Measurements from ENCODE around the gene KRT77.
A peak's percentile ranks its signal among the peaks of the same experiment; 100 is the strongest.
"Not testable (repeated sequence)": the region's sequence is repeated elsewhere in the genome, so short reads cannot be mapped to it uniquely, and the experiment has no call there.

KRT77 gene

DNA sequence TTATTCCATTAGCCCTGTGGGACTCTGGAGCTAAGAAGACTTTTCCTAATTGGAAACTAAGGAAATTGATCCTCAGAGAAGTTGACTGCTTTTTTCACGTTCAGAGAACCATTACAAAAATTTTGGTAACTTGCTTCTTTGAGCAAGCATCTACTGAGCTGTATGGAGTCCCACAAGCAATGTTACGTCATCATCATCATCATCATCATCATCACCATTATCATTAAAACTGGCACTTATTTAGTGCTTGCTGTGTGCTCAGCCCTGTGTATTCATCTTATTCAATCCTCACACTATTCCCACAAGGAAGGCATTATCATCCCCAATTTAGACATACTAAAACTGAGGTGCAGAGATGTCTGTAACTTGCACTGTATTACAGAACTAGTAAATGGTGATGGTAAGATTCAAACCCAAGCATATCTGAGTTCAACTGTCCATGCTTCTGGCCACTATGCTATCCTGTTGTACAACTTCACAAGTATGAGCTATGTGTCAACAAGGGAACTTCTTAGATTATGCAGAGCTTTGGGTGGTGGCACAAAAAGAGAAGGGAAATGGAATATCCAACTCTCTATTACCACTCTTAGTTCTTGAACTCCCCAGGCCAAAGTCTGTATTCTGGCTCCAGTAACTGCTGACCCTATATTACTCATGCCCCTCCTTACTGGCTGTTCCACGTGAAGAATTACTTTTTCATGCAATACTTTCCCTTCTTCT is 29.5 kb downstream of the KRT77 start:
- no peak for DNase-seq

DNA sequence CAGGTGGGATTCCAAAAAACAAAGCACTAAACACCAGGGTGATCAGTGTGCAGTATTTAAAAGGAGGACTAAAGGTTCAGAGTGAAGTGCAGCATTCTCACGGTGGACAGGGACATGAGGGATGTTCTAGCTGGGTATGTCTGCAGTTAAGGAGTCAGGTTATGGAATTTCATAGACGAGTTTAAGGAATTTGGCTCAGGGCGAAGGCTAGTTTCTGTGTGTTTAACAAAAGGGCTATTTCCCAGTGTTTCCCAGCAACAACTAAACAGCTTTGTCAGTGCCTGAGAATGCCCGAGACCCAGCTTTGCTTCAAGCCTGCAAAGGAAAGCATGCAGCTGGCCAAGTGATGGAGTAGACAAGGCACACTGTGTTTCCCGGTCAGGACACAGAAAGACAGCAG is 30.1 kb downstream of the KRT77 start:
- DNase-seq: no peak

DNA sequence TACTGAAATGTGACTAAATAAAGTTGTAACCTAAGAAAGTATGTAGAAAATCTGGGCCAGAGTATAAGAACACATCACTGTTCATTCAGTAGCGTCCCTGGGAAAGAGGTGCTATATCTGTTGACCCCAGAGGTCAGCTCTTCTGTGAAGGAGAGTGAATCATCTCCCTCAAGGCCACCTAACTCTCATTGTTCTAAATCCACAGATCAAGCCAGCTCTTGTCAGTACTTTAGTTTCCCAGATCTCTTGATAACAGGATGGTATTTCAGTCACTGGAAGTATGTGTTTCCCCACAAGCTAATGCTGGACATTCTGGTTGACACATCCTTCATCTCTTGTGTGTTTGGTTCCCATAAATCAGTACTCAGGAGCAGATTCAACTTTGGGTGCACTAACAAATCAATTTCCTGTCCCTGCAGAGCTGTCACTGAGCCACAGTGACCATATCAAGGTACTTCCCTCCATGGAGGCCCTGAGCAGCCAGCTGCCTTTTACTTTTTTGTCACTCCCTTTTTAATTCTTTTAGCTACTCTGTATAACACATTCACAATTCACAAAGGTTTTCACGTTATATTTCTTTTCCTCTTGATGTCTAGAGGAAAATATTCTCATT is 30.9 kb downstream of the KRT77 start:
- no peak for DNase-seq

DNA sequence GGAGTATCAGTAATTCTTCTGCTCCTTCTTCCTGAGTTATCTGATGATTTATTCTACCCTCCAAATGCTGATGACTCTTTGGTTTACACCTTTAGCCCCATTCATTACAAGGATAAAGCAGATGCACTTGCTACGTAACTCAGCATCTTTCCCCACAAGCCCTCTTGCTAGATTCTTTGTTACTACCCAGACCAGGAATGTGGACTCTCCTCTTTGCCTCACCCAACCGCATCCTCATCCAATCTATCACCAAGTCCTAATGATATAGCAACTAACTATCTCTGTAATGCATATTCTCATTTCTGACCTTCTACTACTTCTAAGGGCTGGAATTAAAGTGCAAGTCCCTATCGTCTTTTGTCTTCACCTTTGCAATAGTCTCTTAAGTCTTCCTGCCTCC is 32.4 kb downstream of the KRT77 start:
- DNase-seq: no peak

- DNase-seq: no peak
Measured at GRCh38 chr12:52670506-52670905, 32.8 kb downstream of the KRT77 start.

GRCh38 chr12:52669941-52670340 is 33.4 kb downstream of the KRT77 start:
- not testable (repeated sequence) for DNase-seq

- no peak for DNase-seq
Measured at GRCh38 chr12:52669426-52669825, 33.9 kb downstream of the KRT77 start.

DNA sequence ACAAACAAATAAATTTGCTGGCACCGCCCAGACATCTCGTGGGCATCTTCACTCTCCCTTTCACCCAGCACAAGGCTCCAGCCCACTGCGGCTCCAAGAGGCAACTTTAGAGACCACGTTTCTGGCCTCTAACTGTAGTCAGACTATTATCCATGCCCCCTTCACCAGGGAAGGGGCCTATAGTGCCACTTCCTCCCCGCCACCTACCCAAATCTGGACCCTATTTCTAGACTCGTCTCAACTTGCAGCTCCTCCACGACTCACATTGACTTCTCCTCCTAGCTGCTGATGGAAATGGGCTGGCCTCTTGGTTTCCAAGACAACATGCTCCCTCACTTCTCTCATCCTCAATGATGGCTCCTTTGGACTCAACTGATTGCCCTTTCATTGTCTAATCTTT is 35.4 kb downstream of the KRT77 start:
- no peak for DNase-seq

DNA sequence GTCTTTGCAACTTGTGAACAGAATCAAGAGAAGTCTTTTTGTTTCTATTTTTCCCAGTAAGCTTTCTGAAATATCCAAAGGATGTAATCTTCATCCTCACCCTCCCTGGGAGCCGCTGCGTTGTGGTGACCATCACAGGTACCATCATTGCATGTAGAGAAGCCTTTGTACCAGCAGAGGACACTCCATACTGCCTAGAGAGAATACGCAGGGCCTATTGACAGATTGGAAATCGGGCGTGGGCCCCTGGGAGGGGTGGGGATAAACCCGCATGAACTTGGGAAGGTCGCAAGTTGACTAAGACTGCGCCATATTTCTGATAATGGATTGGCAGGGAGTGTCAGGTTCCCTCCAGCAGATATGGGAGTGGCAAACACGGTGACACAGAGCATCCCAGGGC is 35.8 kb downstream of the KRT77 start:
- no peak for DNase-seq

- DNase-seq: no peak
Measured at GRCh38 chr12:52666471-52666870, 36.9 kb downstream of the KRT77 start.

- DNase-seq: no peak
Measured at GRCh38 chr12:52663420-52663819, 39.9 kb downstream of the KRT77 start.

DNA sequence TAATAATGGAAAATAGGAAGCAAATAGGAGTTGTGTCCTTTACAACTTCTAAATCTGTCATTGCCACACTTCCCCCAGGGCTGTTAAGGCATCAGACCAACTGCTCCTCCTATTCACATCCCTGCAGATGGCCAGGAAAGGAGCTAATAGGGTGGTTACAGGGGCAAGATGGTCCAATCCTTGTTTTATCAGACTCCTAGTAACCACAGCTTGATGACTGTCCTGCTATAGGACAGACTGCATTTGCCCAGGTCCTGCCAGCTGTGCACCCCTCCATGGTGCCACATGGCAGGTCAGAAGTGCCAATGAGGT is 40.5 kb downstream of the KRT77 start:
- no peak for DNase-seq

DNA sequence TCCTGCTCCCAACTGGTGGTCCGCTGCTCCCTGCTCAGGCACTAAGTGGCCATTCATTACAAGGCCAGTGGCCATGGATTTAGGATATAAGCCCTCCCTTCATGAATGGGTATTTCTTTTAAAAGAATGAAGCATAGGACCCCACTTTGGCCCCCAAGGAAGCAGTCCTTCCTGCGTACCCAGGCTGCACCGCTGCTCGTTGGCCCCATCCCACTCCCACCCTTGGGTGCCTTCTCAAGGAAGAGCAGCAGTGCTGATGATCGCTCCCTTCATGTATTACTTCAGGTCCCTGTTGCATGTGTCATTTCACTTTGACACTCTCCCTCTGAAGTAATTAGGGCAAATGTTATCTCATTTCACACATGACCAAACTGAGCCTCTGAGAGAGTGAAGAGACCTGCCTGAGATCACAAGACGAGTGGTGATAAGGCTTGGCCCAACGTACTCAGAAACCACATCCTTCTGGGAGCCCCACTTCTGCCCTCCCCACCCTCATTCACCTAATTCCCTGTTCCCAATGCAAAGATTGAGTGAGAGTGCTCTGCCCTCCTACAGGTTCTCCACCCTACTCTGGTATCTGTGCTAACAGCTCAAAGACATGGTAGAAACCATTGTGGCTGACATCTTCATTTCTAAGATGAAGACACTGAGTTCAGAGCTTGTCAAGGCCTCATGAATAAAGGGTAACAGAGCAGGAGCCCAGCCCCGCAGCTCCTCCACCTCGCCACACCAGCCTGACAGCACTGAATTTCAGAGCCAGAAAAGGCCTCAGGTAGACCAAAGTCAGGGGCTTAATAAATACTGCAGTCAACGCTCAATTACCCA is 41.0 kb downstream of the KRT77 start:
- no peak for DNase-seq

- no peak for DNase-seq
Measured at GRCh38 chr12:52661668-52662067, 41.7 kb downstream of the KRT77 start.

- DNase-seq: no peak
Measured at GRCh38 chr12:52660934-52661499, 42.3 kb downstream of the KRT77 start.

- peak; percentile 15 for DNase-seq
Measured at GRCh38 chr12:52659951-52660350, 43.4 kb downstream of the KRT77 start.

- peak; percentile 32 for DNase-seq
Measured at GRCh38 chr12:52659395-52659794, 43.9 kb downstream of the KRT77 start.

- peak; percentile 32 for DNase-seq
Measured at GRCh38 chr12:52658196-52658595, 45.1 kb downstream of the KRT77 start.

DNA sequence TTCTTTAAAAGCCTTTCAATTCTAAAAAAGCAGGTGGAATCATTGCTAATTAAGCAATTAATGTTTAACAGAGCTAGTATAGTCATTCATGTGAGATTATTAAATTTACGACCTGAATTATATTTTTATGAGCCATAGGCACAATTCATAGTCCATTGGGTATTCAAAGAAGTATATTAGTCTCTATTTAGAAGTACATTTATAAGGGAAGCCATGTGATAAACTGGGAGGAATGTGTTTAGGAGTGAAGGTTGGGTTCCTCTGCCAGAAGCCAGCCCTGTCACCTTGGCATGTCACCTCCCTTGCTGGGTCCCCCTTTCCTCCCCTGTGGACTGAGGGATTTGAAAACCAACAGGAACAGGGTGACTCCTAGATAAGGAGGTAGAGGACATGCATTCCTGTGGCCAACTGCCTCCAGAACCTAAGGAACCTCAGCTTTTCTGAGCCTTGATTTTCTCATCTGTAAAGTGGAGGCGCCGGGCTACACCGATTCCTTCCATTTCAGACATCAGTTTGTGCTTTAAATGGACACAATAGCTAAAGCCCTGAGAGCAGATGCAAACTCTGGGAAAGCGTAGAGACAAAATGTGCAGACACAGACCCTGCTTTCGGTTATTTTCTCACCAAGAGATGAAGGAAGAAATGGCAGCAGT is 45.9 kb downstream of the KRT77 start:
- DNase-seq: peak; percentile 21

DNA sequence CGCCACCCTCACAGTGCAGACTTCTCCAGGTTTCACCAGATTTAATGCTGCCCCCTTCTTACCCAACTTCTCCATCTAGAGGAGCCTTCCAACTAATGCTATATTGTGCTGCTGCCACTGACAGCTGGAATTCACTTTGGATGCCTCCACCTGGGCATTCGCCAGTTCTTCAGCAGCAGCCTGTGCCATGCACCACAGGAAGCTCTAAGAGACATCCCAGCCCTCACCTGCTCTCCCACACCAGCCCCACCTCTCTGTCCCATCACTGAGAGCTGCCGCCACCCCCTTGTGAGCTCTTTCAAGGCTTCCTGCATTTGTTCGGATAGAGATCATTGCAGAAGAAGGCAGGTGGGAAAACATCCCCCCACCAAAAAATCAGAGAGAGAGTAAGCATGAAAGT is 46.7 kb downstream of the KRT77 start:
- peak; percentile 11 for DNase-seq

DNA sequence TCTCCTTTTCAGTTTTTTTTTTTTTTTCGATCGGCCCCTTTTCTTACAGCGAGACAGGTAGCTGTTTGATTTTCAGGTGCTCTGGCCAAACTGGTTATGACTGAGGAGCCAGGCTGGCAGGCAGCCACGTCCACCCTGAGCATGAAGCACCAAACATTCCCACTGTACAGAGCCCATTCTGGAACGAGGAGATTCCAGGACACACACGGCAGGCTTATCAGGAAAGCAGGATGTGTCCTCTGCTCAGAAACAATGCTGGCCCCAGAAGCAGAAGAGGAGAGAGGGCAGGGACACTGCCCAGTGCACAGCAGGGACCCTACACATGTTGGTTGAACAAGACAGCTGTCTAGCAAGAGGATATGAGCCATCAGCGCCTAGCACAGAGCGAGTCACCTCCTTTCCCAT is 47.6 kb downstream of the KRT77 start:
- DNase-seq: peak; percentile 9

DNA sequence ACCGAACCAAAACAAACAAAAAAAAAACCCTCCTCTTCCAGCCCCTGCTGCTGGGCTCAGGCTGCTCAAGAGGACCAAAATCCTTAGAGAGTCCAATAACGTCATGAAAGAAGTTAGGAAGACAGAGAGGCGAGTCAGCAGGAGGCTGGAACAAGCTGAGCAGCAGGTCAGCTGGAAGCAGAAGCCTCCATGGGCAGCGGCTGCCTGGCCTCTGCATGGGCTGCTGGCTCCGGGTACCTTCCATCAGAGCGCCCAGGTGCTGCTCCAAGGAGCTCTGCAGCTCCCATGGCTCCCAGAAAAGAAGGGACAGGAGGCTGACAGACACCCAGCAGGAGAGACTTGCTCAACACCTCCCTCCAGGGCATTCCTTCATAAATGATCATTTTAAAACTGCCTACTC is 48.1 kb downstream of the KRT77 start:
- DNase-seq: peak; percentile 26

GRCh38 chr12:52651726-52652261 is 51.5 kb downstream of the KRT77 start, which contains the start of gene KRT2:
KRT2 (minus strand) TSS chr12:52652211; CDS start chr12:52652142, 69 bp downstream.
- no peak for DNase-seq
